HG02981 (cell line): ENCODE measurements around the gene DOCK1.

Experiments
- ATAC-seq: cut with Tn5 transposase; IDR thresholded peaks from one replicate; pipeline ENCODE4 v1.9.1; 2021; ENCODE audit warnings: mild to moderate bottlenecking, moderate library complexity; ENCODE audit not compliant: unreplicated experiment

Gene DOCK1

DNA sequence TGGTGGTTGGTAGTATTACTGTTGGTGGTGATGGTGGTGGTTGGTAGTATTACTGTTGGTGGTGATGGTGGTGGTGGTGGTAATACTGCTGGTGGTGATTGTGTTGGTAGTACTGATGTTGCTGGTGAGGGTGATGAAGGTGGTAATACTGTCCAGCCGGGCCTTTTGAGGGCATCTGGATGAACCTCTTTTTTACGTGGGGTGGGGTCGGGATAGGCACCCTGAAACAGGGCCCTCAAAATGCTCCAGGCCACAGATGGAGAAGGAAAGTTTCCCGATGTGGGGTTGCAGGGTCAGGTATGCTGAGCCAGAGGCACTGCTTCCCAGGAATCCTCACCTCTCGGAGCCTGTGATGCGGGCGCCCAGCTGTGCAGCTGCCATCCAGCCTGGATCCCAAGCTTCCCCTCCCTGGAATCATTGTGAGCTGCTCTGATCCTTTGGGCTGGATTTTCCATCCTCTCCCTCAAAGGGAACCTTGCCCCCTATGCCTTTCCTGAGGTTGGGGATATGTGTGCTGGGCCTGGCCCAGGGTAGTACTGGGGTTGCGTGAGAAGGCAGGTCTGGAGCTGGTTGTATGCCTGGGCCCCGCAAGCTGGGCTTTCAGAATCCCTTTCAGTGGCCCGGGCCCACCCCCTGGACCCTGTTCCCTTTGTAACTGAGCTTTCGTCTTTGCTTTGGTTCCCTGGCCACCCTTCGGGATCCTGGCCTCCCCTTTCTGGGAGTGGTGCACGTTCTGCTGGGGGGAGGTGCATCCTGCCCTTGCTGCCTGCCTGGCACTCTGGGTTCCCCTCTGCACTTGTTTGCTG lies 43.3 kb downstream of the DOCK1 start:
- ATAC-seq: no peak

DNA sequence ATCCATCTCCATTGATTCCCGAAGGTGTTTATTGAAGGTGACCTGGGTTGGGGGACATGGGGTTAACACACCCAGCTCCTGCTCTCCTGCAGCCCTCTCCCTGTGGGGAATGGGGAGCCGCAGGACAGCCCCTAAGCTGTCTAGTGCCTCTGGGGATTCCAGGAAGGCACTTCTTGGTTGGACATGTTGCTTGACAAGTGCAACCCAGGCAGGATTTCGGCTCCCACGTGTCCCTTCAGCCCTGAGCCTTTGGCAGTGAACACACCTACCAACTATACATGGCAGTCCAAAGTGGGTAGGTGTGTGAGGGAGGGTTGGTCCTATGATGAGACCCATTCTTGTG lies 43.9 kb downstream of the DOCK1 start:
- no peak for ATAC-seq

DNA sequence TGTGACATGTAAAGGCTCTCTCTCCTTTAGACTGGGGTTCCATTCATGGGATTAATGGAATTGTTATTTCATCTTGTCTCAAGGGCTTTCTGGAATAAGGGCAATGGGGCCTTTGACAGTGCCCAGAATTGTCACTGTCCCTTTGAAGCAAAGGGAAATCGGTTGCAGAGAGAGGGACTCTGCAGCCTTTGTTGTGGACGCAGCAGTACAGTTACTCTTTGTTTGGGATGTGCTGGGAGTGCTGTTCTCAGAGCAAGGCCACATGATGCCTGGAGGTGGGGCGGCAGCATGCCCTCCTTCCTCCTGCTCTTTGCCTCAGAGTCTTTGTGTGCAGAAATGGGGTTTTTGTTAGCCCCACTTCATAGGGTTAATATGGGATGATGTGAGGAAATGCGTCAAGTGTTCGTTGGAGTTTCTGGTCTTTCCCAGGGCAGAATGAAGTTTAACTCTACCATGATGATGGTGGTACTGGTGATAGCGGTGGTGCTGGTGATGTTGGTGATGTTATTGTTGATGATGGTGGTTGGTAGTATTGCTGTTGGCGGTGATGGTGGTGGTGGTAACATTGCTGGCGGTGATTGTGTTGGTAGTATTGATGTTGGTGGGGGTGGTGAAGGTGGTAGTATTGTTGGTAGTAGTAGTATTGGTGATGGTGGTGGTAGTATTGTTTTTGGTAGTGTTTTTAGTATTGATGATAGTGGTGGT lies 45.3 kb downstream of the DOCK1 start:
- ATAC-seq: no peak

DNA sequence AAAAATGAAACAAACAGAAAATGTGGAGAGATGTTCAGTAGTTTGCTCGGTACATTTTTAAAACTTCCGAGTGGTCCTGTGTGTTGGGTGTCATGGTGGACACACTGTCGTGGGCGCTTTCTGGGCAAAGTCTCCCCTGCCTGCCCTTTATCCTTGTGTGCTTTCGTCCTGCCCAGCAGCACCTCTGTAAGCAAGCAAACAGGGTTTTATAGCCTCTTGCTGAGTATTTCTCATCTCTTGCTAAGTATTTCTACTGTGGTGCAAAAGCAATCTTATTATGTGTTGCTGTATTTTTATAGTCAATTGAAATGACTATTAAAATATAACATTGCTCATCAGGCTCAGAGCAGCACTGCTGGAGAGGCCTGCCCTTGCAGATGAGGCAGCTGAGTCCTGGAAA lies 48.7 kb downstream of the DOCK1 start:
- no peak for ATAC-seq

DNA sequence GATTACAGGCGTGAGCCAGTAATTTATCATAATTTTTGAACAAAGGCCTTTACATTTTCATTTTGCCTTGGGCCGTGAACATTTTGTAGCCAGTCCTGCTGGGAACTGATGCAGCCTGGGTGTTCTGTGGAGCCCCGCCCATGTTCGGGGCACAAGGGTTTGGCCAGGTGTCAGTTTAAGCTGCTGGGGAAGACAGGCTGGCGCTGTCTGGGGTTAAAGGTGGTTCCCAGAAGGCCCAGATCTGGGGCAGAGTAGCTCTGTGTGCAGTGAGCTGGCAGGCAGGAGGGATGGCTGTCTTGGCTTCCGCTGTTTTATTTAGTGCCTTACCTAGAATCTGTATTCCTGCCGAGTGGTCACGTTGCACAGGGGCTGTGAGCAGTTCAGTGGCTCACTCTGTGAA lies 50.2 kb downstream of the DOCK1 start:
- ATAC-seq: no peak

DNA sequence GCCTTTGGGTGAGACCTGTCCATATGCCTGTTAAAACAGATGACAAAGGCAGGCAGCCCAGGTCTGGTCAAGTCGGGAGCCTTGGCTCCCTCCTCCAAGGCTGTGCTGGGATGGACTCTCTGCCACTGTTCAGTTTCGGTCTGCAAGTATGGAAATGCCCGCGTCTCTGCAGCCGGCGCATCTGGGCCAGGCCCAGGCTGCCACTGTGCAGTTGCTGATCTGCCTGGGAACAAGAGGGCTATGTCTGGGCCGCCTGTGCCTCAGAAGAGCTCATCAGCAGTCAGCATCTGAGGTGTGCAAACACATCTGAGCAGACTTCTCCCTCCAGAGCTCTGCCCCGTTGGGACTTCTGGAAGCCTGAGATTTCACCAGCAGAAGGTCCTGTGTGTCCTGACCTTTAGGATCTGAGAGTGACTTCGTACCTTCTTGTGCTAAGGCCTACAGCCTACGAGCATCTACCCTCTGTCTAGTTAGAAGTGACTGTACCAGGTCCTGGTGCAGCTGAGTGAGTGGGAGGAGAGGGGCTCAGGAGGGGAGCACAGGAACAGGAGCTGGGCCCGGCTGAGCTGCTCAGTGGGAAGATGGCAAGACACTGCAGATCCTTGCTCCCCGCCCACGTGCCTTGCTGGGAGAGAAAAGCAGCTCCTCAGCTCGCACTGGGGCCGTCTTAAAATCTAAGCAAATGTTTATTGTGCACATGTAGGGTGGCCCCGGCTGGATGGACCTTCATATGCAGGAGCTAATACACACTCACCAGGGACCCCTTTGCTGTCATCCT lies 50.9 kb downstream of the DOCK1 start:
- ATAC-seq: no peak

DNA sequence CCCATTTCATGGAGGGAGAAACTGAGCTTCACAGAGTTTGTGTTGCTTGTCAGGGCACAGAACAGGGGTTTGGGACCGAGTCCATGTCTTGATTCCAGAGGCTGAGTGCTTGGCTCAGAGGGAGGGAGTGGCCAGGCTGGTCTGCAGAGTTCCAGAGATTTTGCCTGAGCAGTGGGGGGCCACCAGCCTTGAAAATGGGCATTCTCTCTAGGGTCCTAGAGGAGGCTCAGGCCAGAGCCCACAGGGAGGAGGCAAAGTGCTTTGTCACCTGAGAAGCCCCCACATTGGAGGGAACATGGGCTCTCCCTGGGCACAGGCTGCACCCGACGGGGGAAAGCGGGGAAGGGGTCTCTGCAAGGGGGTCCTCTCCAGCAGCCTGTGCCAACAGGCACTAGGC lies 51.5 kb downstream of the DOCK1 start:
- ATAC-seq: no peak

DNA sequence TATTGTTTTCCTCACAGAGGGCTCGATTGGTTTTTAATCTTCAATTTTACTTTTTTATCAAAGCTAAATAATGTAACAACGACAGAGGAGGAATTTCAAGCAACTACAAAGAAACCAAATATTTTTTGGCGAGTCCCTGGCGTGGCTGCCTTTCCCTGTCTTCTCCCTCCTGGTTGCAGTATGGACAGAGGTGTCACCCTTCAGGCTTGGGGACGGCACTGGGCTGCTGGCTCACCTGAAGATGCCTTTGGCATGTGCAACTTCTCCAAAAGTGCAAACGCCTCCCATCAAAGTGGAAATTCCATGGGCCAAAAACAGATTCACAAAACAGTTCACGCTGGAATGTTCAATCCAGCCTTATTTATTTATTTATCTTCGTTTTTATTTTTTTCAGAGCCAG lies 51.9 kb downstream of the DOCK1 start:
- no peak for ATAC-seq

DNA sequence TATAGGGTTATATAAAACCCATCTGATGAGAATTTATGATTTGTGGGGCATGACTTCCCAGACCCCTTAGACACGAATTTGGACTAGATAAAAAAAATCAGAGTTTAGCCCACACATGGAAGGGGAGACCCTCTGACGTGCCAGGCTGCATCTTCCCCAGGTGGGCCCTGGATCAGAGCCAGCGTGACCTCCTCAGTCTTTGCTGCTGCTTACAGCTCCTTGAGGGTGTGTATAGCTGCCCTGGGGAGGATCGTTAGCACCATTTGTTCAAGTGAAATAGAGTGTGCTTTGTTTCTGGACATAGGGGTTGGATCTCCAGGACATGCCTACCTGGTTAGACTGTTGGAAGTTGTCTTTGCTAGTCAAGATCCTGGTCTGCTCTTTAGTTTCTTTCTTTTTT lies 54.2 kb downstream of the DOCK1 start:
- no peak for ATAC-seq

DNA sequence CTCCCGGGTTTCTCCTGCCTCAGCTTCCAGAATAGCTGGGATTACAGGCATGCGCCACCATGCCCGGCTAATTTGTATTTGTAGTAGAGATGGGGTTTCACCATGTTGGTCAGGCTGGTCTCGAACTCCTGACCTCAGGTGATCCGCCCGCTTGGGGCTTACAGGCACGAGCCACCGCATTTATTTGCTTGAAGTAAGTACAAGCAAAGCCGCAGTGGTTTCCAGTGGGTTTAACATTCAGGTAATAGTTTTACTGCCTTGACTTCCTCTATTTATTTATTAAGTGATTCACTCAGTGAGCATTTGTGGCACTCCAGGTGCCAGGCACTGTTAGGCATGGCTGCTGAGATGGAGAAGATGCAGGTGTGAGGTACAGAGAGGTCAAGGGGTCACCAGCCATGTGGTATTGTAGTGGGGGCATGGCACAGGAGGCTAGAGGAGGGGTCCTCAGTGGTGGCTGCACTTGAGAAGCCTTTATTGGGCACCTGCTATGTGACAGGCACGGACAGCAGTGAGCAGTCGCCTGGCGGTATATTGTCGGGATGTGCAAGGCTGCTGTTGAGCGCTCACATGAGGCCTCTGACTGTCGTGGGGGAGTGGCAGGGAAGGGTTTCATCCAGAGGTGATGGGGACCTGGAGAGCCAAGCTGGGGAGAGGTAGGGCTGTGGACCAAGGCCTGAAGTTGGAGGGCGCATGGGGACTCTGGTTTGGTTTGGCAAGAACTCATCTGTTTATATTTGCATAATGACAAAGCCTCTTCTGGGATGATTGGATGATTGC lies 54.9 kb downstream of the DOCK1 start:
- no peak for ATAC-seq

DNA sequence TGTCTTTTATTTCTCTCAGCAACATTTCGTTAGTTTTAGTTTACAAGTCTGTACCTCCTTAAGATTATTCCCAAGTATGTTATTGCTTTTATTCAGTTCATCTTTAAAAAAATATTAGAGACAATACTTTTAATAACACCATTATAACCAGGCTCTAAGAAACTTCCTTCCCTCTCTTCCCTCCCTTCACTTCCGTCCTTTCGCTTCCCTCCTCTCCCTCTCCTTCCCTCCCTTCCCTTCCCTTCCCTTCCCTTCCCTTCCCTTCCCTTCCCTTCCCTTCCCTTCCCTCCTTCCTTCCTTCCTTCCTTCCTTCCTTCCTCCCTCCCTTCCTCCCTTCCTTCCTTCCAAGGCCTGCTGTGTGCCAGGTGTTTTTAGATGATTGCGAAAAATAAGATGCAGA lies 58.1 kb downstream of the DOCK1 start:
- no peak for ATAC-seq

DNA sequence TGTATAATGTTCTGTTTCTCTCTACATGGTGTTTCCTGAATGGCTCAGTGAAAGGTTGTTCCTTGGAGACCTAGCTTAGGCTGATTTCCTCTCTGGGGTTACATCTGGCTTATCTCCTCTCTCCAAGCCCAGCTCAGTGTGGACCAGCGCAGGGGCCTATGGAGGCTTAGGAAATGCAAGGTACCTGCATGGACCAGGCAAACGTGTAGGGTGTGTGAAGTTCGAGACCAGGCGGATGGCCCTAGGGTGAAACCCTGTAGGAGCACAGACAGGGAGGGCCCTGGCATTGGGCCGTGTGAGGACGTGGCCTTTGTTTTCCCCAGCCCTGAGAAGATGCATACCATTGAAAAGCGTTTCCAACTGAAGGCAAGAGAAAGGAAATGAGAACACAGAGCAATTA lies 59.0 kb downstream of the DOCK1 start:
- no peak for ATAC-seq

DNA sequence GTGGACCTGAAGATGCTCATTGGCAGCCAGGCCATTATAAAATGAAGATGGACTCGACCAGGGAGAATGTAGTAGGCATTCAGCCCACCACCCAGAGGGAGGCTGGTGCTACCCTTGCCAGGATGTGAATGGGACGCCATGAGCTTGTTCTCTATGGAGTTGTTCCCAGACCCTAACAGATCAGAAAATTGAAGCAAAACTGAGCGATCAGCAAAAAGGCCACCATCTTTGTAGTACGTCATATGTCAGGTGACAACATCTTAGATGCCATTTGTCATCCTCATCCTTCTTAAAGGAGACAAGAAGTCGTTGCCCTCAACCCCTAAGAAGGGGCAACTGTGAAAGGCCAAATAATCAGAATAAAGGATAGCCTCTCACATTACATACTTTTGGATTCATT lies 61.7 kb downstream of the DOCK1 start:
- ATAC-seq: no peak

DNA sequence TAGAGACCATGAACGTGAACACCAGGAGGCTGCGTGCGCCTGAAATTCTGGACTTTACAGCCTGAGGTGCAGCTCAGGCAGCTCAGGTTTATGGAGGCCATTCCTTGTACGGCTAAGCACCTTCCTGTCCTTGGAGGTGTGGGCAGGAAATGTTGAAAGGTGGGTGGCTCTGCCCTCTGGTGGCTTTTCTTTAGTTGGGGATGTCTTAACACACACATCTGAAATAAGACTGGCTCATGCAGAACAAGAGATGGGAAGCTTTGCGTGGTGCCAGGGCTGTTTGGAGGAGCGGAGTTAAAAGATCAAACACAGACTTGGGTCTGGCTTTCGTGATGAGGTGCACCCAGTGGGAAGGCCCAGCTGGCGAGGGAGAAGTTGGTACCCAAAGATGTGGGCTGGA lies 64.1 kb downstream of the DOCK1 start:
- no peak for ATAC-seq

DNA sequence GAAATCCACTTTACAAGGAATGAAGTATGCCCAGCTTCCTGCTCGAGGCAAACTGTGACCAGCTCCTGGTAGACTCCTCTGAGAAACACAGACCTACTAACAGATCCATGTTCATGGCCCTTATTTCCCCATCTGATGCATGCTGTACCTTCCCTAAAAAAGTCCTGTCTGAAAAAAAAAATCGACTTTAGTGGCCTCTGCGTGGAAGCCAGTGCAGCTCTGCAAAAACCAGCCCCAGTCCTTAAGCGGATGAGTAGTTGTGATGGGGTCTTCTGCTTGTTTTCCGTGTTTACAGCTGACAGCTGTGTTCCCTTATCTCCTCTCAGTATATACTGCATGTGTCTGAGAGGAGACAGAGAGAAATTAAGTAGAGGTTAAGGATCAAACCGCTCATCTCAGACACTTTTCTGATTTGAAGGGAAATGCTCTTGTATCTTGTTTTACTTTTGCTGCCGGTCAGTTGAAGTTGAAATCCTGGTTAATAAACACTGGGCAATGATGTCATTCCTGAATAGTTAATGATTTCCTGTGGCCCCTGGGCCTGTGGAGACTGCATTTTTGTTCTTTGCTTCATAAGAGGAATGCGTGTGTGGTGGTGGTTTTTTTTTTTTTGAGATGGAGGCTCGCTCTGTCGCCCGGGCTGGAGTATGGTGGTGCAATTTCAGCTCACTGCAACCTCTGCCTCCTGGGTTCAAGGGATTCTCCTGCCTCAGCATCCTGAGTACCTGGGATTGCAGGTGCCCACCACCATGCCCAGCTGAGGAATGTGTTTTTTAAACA lies 67.6 kb downstream of the DOCK1 start:
- no peak for ATAC-seq

DNA sequence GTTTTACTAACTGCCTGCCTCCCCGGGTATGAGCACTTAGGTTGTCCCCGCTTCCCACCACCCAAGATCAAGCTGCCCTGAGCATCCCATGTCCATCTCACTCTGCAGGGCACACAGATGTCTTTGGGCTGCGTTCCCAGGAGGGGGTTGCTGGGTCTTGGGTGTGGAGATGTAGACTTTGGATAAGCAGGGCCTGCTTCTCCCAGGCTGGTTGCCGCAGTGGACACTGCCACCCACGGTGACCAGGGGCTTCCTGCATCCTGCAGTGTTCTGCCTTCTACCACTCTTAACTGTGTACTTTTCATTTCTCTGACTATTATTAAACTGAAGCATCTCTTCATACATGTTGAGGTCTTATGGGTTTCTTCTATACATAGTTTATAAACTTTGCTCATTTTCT lies 70.0 kb downstream of the DOCK1 start:
- ATAC-seq: no peak

DNA sequence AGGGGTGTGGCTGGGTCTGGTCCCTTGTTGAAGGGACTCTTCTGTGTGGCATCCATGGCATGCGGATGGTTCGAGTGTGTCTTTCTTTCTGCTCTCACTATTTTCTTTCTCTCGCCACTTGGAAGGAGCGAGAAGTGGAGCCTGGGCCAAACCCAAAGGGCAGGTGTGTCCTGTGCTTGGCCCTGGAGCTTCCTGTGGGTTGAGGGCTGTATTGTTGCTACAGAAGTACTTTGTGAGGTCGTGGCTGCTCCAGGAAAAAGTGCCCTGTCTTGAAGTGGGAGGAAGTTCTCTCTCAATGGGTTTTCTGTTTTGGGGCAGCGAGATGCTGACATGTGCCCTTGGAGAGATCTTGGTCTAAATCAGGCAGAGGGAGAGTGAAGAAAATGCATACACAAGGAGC lies 72.0 kb downstream of the DOCK1 start:
- ATAC-seq: no peak

DNA sequence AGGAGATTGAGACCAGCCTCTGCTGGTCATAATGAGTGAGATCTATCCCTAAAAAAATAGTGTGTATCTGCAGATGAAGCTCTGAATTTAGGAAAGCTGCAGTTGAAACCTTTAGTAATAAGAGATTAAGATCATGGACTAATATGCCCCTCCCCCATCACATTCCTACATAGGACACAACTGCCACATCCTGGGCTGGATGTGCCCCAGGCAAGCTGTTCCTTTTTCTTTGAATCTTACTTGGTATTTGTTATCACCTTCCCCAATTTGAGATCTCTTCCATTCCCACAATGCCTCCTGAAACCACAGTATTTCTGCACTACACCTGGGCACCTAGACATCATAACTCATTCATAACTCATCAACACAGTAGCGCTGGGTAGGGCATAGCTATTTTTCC lies 74.1 kb downstream of the DOCK1 start:
- no peak for ATAC-seq

DNA sequence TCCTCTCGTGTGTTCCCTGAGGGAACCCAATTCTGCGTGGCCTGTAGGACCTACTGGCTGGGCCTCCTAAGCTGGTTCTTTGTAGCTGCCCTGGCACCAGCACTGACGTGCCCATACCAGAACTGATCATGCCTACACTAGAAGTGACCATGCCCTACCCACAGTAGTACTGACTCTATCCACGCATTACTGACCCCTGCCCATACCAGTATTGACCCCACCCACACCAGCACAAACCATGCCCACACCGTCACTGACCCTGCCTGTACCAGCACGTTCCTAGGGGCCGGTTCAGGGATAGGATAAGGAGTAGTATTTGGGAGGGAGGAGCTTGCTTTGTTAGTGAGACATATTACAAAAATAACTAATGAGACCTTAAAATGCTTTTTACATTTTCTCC lies 88.0 kb downstream of the DOCK1 start:
- no peak for ATAC-seq

DNA sequence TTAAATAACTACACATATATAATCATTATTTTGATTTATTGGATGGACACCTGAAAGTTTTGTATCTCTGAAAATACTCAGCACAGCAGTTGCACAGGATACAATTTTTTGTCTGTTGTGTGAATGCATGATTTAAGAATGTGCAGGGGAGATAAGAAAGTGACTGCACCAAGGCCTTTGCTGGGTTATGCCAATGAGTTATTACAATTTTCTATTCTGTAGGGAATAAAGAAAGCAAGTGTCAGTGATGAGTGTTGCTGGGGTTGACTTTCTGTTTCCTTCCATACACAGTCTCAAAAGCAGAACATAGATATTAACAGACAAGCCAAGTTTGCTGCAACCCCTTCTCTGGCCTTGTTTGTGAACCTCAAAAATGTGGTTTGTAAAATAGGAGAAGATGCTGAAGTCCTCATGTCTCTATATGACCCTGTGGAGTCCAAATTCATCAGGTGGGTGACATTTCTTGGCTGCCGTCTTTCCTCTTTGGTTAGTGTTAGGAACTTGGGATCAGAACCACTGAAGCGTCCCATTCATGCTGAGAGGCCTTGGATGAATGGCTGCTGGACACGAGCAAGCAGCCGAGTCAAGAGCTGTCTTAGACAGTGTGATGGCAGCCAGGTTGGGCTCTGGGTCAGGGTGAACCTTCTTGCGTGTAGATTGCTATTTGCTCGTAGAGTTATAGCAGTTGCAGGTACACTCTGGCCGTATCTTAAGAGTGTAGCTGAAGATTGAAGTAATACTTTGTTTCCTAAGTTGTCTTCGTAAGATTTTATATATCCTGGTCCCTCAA lies 92.8 kb downstream of the DOCK1 start:
- no peak for ATAC-seq
